Measurements from ENCODE around the gene ATP5PB.

DNA sequence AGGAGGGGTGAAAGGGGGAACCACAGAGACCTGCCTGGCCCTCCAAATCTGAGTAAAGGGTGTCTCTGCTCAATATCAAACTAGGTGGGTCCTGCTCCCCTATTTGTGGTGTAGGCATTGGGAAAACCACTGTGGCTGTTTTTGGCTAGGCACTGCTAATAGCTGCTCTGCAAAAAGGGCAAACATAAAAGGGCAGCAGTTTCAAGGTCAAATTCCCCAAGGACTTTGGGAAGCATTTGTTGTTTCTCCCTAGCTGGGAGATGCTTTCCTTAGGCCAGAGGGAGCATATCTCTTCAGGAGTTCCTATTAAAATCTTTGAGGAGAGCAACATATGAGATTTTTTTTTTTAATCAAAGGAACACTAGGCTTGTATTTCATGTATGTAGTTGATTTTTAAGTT, 26.9 kb downstream of the ATP5PB start:
- TF ChIP-seq ZFP30 (CRISPR knock-in tag; IDR thresholded peaks at IDR 0.05) (no peak), ZFP3 (CRISPR knock-in tag; IDR thresholded peaks at IDR 0.05) (no peak), TCF4 (CRISPR knock-in tag; IDR thresholded peaks at IDR 0.05; ENCODE audit: borderline replicate concordance) (no peak), ISL1 (CRISPR knock-in tag; IDR thresholded peaks at IDR 0.05) (no peak), CSDC2 (CRISPR knock-in tag; IDR thresholded peaks at IDR 0.05) (no peak), RARB (CRISPR knock-in tag; IDR thresholded peaks at IDR 0.05) (no peak), ARNTL (CRISPR knock-in tag; IDR thresholded peaks at IDR 0.05; ENCODE audit: borderline replicate concordance, low read depth) (no peak), TOX (CRISPR knock-in tag; IDR thresholded peaks at IDR 0.05; ENCODE audit: borderline replicate concordance) (no peak), ZNF8 (CRISPR knock-in tag; IDR thresholded peaks at IDR 0.05) (no peak), ZNF70 (CRISPR knock-in tag; IDR thresholded peaks at IDR 0.05) (no peak), OSR1 (CRISPR knock-in tag; IDR thresholded peaks at IDR 0.05) (no peak)
- TF ChIP-seq, protein P1, sequence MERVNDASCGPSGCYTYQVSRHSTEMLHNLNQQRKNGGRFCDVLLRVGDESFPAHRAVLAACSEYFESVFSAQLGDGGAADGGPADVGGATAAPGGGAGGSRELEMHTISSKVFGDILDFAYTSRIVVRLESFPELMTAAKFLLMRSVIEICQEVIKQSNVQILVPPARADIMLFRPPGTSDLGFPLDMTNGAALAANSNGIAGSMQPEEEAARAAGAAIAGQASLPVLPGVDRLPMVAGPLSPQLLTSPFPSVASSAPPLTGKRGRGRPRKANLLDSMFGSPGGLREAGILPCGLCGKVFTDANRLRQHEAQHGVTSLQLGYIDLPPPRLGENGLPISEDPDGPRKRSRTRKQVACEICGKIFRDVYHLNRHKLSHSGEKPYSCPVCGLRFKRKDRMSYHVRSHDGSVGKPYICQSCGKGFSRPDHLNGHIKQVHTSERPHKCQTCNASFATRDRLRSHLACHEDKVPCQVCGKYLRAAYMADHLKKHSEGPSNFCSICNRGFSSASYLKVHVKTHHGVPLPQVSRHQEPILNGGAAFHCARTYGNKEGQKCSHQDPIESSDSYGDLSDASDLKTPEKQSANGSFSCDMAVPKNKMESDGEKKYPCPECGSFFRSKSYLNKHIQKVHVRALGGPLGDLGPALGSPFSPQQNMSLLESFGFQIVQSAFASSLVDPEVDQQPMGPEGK (CRISPR knock-in tag; IDR thresholded peaks at IDR 0.05; ENCODE audit: borderline replicate concordance), result no peak
- TF ChIP-seq, protein P2, sequence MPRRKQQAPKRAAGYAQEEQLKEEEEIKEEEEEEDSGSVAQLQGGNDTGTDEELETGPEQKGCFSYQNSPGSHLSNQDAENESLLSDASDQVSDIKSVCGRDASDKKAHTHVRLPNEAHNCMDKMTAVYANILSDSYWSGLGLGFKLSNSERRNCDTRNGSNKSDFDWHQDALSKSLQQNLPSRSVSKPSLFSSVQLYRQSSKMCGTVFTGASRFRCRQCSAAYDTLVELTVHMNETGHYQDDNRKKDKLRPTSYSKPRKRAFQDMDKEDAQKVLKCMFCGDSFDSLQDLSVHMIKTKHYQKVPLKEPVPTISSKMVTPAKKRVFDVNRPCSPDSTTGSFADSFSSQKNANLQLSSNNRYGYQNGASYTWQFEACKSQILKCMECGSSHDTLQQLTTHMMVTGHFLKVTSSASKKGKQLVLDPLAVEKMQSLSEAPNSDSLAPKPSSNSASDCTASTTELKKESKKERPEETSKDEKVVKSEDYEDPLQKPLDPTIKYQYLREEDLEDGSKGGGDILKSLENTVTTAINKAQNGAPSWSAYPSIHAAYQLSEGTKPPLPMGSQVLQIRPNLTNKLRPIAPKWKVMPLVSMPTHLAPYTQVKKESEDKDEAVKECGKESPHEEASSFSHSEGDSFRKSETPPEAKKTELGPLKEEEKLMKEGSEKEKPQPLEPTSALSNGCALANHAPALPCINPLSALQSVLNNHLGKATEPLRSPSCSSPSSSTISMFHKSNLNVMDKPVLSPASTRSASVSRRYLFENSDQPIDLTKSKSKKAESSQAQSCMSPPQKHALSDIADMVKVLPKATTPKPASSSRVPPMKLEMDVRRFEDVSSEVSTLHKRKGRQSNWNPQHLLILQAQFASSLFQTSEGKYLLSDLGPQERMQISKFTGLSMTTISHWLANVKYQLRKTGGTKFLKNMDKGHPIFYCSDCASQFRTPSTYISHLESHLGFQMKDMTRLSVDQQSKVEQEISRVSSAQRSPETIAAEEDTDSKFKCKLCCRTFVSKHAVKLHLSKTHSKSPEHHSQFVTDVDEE (CRISPR knock-in tag; IDR thresholded peaks at IDR 0.05), result no peak
- TF ChIP-seq, protein P3, sequence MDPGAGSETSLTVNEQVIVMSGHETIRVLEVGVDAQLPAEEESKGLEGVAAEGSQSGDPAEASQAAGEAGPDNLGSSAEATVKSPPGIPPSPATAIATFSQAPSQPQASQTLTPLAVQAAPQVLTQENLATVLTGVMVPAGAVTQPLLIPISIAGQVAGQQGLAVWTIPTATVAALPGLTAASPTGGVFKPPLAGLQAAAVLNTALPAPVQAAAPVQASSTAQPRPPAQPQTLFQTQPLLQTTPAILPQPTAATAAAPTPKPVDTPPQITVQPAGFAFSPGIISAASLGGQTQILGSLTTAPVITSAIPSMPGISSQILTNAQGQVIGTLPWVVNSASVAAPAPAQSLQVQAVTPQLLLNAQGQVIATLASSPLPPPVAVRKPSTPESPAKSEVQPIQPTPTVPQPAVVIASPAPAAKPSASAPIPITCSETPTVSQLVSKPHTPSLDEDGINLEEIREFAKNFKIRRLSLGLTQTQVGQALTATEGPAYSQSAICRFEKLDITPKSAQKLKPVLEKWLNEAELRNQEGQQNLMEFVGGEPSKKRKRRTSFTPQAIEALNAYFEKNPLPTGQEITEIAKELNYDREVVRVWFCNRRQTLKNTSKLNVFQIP (CRISPR knock-in tag; IDR thresholded peaks at IDR 0.05; ENCODE audit: borderline replicate concordance, low read depth), result no peak
